Ishikawa (cell line): Measurements from ENCODE around the gene POGLUT2.

Experiments used
- CEBPB ChIP-seq: IDR thresholded peaks from 2 replicates; pipeline ENCODE4 v1.6.1; 2012
- CREB1 ChIP-seq: IDR thresholded peaks from 2 replicates; pipeline ENCODE4 v1.6.1; 2012; ENCODE audit warnings: low read depth
- EGR1 ChIP-seq: IDR thresholded peaks from 2 replicates; pipeline ENCODE4 v1.6.1; 2012
- EP300 ChIP-seq: IDR thresholded peaks from 2 replicates; pipeline ENCODE4 v1.6.1; 2012; ENCODE audit warnings: borderline replicate concordance
- MAX ChIP-seq: IDR thresholded peaks from 2 replicates; pipeline ENCODE4 v1.6.1; 2012
- TEAD4 ChIP-seq: IDR thresholded peaks from 2 replicates; pipeline ENCODE4 v1.6.1; 2012
- USF1 ChIP-seq: IDR thresholded peaks from 2 replicates; pipeline ENCODE4 v1.6.1; 2012
- ZBTB7A ChIP-seq: IDR thresholded peaks from 2 replicates; pipeline ENCODE4 v1.6.1; 2012; ENCODE audit warnings: low read depth

GRCh38 chr13:102758842-102759241 lies 39.9 kb downstream of the POGLUT2 start:
- no peak for TF ChIP-seq MAX
- TF ChIP-seq CEBPB, result no peak
- TF ChIP-seq EP300, result no peak
- TF ChIP-seq CREB1, result no peak
- TF ChIP-seq ZBTB7A, result no peak
- no peak for TF ChIP-seq TEAD4
- no peak for TF ChIP-seq EGR1
- no peak for TF ChIP-seq USF1
